GM19043 (cell line): ENCODE results near the gene CRB3.

Experiments used
- ATAC-seq: cut with Tn5 transposase; IDR thresholded peaks from one replicate; pipeline ENCODE4 v1.9.1; 2021; ENCODE audit warnings: low read depth; ENCODE audit not compliant: unreplicated experiment

Gene CRB3

GRCh38 chr19:6516018-6516658 is 52.1 kb downstream of the CRB3 start:
- no peak for ATAC-seq
